ENCODE data around the gene CXCL10. TPM values are rescaled to one million over a fixed set of nuclear protein-coding genes. Genes with fewer than 3 reads are reported as not detected.

Gene CXCL10
- total RNA-seq, 4 donors from 2014 or later: 3.0 TPM; not detected in 3

DNA sequence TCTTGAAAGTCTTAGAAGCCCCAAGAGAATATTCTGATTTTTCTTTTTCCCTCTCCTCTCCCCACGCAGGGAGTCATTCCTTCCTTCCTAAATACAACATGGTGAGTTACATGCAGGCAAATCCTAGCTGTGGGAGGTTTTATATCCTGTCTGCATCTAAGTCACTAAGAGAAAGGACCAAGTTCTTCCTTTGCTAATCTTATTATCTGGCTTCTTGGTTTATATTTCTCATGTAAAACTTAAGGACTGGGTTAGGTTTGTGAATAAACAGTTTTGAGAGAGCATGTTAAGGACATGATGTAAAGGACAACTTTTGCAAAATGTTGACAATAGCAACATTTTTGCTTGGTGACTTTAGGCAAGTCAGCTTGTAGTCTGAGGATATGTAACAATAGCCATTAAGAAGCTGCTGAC, 10.9 kb downstream of the CXCL10 start:
- TF ChIP-seq EP300 (IDR thresholded peaks at IDR 0.05; ENCODE audit: low read depth): no peak
- no peak for TF ChIP-seq POLR2A (IDR thresholded peaks at IDR 0.05)
- TF ChIP-seq, protein P1, sequence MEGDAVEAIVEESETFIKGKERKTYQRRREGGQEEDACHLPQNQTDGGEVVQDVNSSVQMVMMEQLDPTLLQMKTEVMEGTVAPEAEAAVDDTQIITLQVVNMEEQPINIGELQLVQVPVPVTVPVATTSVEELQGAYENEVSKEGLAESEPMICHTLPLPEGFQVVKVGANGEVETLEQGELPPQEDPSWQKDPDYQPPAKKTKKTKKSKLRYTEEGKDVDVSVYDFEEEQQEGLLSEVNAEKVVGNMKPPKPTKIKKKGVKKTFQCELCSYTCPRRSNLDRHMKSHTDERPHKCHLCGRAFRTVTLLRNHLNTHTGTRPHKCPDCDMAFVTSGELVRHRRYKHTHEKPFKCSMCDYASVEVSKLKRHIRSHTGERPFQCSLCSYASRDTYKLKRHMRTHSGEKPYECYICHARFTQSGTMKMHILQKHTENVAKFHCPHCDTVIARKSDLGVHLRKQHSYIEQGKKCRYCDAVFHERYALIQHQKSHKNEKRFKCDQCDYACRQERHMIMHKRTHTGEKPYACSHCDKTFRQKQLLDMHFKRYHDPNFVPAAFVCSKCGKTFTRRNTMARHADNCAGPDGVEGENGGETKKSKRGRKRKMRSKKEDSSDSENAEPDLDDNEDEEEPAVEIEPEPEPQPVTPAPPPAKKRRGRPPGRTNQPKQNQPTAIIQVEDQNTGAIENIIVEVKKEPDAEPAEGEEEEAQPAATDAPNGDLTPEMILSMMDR (IDR thresholded peaks at IDR 0.05): no peak
- TF ChIP-seq POLR2AphosphoS5 (IDR thresholded peaks at IDR 0.05): no peak
- Histone ChIP-seq H3K36me3 (no peaks in the 10 kb centered on the region), H3K27ac (peak overlapping the region; percentile 58 to 71 (median 64)), H3K27me3 (no peaks in the 10 kb centered on the region), H3K4me3 (no peak overlapping the region), H3K4me1 (peaks cover 0 to 30% (median 0%) of the 10 kb centered on the region in 4 donors), H3K9me3 (no peaks in the 10 kb centered on the region)
- DNase-seq: no peak
- in situ Hi-C loops (cut with MboI; ENCODE audit: low pct_ligation_motif_present in 1 of 4, low pct_unique_long_range_greater_than_20kb in 1 of 4, low sequenced_read_pairs in 3 of 4) (no loop called here), intact Hi-C loops (cut with DNase I; ENCODE audit: low total_unique reads) (no loop called here)
- WGBS, 2 donors (ENCODE audit: low coverage in 1 of 2): 39 to 60% methylated on average over 1 of the region's 1 CpG

DNA sequence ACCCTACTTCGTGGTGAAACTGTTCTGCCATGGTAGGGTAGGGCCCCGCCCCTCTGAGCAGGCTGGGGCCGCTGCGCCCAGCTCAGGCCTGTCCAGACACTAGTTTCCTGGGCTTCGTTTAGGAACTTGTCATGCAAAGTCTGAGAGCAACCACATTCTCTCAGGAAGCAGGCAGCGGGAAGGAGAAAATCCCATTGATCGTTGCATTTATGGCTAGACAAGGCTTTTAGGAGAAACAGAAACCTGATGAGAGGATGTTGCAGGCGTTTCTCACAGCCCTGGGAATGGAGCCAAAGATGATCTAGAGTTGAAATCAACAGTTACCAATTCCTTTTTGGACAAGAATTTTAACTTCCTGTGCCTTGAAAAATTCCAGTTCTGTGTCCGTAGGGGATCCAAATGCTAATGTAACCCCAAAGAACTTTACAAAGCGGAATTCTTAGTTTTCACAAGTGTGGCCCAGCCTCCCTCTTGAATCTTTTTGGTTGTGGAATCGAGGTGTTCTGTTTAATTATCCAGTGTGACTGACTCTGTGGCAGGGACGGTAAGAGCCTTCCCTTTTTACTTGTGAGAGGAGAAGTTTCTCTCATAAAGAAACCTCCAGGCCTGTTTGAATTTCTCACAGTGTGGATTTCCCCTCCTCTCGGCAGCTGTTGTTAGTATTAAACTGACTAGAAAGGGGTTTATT, 11.5 kb downstream of the CXCL10 start:
- DNase-seq: peak; percentile 17
- no peaks in the 10 kb centered on the region for H3K9me3 ChIP-seq
- peak overlapping the region in 1 of 4 donors; percentile 15 for H3K4me3 ChIP-seq
- 35 to 37% methylated on average over 5 to 13 of the region's 13 CpGs for WGBS, 2 donors (ENCODE audit: low coverage in 1 of 2)
- no peak for TF ChIP-seq POLR2AphosphoS5 (IDR thresholded peaks at IDR 0.05)
- TF ChIP-seq POLR2A (IDR thresholded peaks at IDR 0.05): no peak
- in situ Hi-C loops (cut with MboI; ENCODE audit: low pct_ligation_motif_present in 1 of 4, low pct_unique_long_range_greater_than_20kb in 1 of 4, low sequenced_read_pairs in 3 of 4) (no loop called here), intact Hi-C loops (cut with DNase I; ENCODE audit: low total_unique reads) (no loop called here)
- H3K27me3 ChIP-seq: no peaks in the 10 kb centered on the region
- H3K4me1 ChIP-seq: peaks cover 0 to 34% (median 0%) of the 10 kb centered on the region in 4 donors
- peak overlapping the region; percentile 58 to 71 (median 64) for H3K27ac ChIP-seq
- no peaks in the 10 kb centered on the region for H3K36me3 ChIP-seq

DNA sequence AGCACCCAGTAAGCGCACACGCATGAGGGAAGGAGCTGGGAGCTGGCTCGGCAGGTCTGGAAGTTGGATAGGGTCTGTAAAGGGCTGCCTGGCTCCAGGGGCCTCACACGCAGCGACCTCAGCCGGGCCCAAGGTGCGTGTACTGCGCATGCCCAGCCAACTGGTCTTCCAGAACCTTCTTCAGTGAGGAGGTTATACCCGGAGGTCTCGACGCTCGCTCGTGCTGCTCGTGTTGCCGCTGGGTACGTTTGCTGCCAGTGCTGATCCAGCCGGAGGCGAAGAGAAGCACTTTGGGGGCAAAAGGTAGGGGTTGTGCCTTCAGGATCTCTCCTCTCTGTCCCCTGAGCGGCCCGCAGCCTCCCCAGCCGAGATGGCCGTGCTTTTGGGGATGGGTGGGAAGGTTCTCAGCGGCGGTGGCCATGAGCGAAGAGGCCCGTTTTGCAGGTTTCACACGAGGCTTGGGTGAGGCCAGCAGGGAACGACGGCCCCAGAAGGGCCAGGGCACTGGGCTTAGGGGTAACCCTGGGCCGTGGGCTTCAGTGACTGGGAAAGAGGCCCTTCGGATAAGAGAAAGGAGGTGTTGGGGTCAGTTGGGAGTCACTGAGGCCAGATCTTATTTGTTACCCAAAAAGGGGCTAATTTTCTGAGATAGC, 12.2 kb downstream of the CXCL10 start:
- no peak for DNase-seq
- no peaks in the 10 kb centered on the region for H3K27me3 ChIP-seq
- no peak for TF ChIP-seq EP300 (IDR thresholded peaks at IDR 0.05; ENCODE audit: low read depth)
- TF ChIP-seq, protein P1 (IDR thresholded peaks at IDR 0.05): no peak
- TF ChIP-seq POLR2A (IDR thresholded peaks at IDR 0.05): no peak
- no peak for TF ChIP-seq POLR2AphosphoS5 (IDR thresholded peaks at IDR 0.05)
- in situ Hi-C loops (cut with MboI; ENCODE audit: low pct_ligation_motif_present in 1 of 4, low pct_unique_long_range_greater_than_20kb in 1 of 4, low sequenced_read_pairs in 3 of 4): no loop called here
- 90 to 97% methylated on average over 9 to 31 of the region's 31 CpGs for WGBS, 2 donors (ENCODE audit: low coverage in 1 of 2)
- H3K4me1 ChIP-seq: peaks cover 0 to 40% (median 0%) of the 10 kb centered on the region in 4 donors
- H3K36me3 ChIP-seq: no peaks in the 10 kb centered on the region
- H3K27ac ChIP-seq: peak overlapping the region; percentile 58 to 71 (median 64)
- intact Hi-C loops (cut with DNase I; ENCODE audit: low total_unique reads): no loop called here
- no peak overlapping the region for H3K4me3 ChIP-seq
- no peaks in the 10 kb centered on the region for H3K9me3 ChIP-seq

DNA sequence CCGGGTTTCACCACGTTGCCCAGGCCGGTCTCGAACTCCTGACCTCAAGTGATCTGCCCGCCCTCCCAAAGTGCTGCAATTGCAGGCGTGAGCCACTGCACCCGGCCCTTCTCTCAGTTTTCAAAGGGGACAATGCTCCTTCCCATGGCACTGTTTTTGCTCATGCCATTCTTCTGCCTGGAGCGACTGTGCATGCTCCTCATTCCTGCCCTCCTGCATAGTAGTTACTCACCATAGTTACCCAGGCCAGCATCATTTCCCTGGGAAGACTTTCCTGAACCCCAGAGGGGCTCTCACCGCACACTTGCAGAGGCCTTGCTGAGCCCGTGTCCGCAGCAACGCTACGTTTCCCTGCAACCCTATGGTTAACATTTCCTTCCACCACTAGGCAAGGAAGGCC, 12.7 kb downstream of the CXCL10 start:
- in situ Hi-C loops (cut with MboI; ENCODE audit: low pct_ligation_motif_present in 1 of 4, low pct_unique_long_range_greater_than_20kb in 1 of 4, low sequenced_read_pairs in 3 of 4) (no loop called here), intact Hi-C loops (cut with DNase I; ENCODE audit: low total_unique reads) (no loop called here)
- no peaks in the 10 kb centered on the region for H3K27me3 ChIP-seq
- WGBS, 2 donors (ENCODE audit: low coverage in 1 of 2): 95 to 100% methylated on average over 3 to 13 of the region's 13 CpGs
- H3K9me3 ChIP-seq: no peaks in the 10 kb centered on the region
- no peak overlapping the region for H3K4me3 ChIP-seq
- H3K36me3 ChIP-seq: no peaks in the 10 kb centered on the region
- DNase-seq: no peak
- no peak for TF ChIP-seq EP300 (IDR thresholded peaks at IDR 0.05; ENCODE audit: low read depth)
- no peak for TF ChIP-seq POLR2A (IDR thresholded peaks at IDR 0.05)
- TF ChIP-seq, protein P1 (IDR thresholded peaks at IDR 0.05): no peak
- no peak for TF ChIP-seq POLR2AphosphoS5 (IDR thresholded peaks at IDR 0.05)
- H3K27ac ChIP-seq: no peak overlapping the region
- peaks cover 0 to 40% (median 0%) of the 10 kb centered on the region in 4 donors for H3K4me1 ChIP-seq

Measured in transverse colon (tissue), 4 donors.